Mesenchymal stem cell (in vitro differentiated cells and primary cell): ENCODE measurements around the gene TIMP2. TPM values are rescaled to one million over a fixed set of nuclear protein-coding genes. Genes with fewer than 3 reads are reported as not detected.

Experiments used
- DNase-seq: peaks from one replicate; pipeline ENCODE4 v3.0.0-alpha.2; 2013
- H2AFZ ChIP-seq: one replicate; pipeline ENCODE4 v1.6.1; 2013; ENCODE audit warnings: low read depth, mild to moderate bottlenecking, control low read depth, inconsistent platforms, low read length, moderate library complexity
- H2AK5ac ChIP-seq: 2 replicates; pipeline ENCODE4 v1.6.1; 2013; ENCODE audit warnings: low read length, moderate library complexity, mild to moderate bottlenecking, inconsistent platforms; ENCODE audit not compliant: severe bottlenecking
- H2BK120ac ChIP-seq: one replicate; pipeline ENCODE4 v1.6.1; 2013; ENCODE audit warnings: low read depth, mild to moderate bottlenecking, inconsistent platforms, low read length, moderate library complexity
- H2BK12ac ChIP-seq, 2 experiments: one replicate each; pipeline ENCODE4 v1.6.1; 2013; ENCODE audit warnings: inconsistent platforms in 2 of 2, low read length in 2 of 2, mild to moderate bottlenecking in 2 of 2, moderate library complexity in 2 of 2, control low read depth in 1 of 2
- H2BK15ac ChIP-seq: one replicate; pipeline ENCODE4 v1.6.1; 2013; ENCODE audit warnings: mild to moderate bottlenecking, low read depth, inconsistent platforms; ENCODE audit not compliant: poor library complexity, severe bottlenecking
- H2BK5ac ChIP-seq: 2 replicates; pipeline ENCODE4 v1.6.1; 2013; ENCODE audit warnings: low read depth, mild to moderate bottlenecking, low read length, control low read depth, inconsistent platforms; ENCODE audit not compliant: poor library complexity, severe bottlenecking
- H3K14ac ChIP-seq, 2 experiments: one replicate each; pipeline ENCODE4 v1.6.1; 2013; ENCODE audit warnings: inconsistent platforms in 2 of 2, low read length in 2 of 2, control low read depth in 1 of 2, mild to moderate bottlenecking in 1 of 2, moderate library complexity in 1 of 2
- H3K18ac ChIP-seq, 2 experiments: one replicate each; pipeline ENCODE4 v1.6.1; 2013; ENCODE audit warnings: inconsistent platforms in 2 of 2, low read length in 2 of 2, control low read depth in 1 of 2, low read depth in 1 of 2, mild to moderate bottlenecking in 1 of 2
- H3K23ac ChIP-seq, 2 experiments: one replicate each; pipeline ENCODE4 v1.6.1; 2013; ENCODE audit warnings: inconsistent platforms in 2 of 2, low read length in 2 of 2, mild to moderate bottlenecking in 2 of 2, moderate library complexity in 2 of 2, control low read depth in 1 of 2
- H3K27ac ChIP-seq: 2 replicates; pipeline ENCODE4 v1.5.1; 2013; ENCODE audit warnings: mild to moderate bottlenecking, moderate library complexity, low read length, control low read depth, inconsistent platforms; ENCODE audit not compliant: poor library complexity, severe bottlenecking
- H3K27me3 ChIP-seq, 2 experiments: 2 replicates each; pipeline versions ENCODE4 v1.6.1 to v1.7.0; 2013; ENCODE audit warnings: low read length in 2 of 2, mild to moderate bottlenecking in 2 of 2, moderate library complexity in 2 of 2, control low read depth in 1 of 2, inconsistent platforms in 1 of 2; ENCODE audit not compliant: control insufficient read depth in 1 of 2, insufficient read depth in 1 of 2
- H3K36me3 ChIP-seq, 2 experiments: 2 replicates each; pipeline versions ENCODE4 v1.6.1 to v1.7.0; 2013; ENCODE audit warnings: low read length in 2 of 2, control low read depth in 1 of 2, inconsistent platforms in 1 of 2, low read depth in 1 of 2, mild to moderate bottlenecking in 1 of 2; ENCODE audit not compliant: insufficient read depth in 2 of 2, control insufficient read depth in 1 of 2
- H3K4ac ChIP-seq, 2 experiments: one replicate each; pipeline ENCODE4 v1.6.1; 2013; ENCODE audit warnings: inconsistent platforms in 2 of 2, low read length in 2 of 2, mild to moderate bottlenecking in 2 of 2, moderate library complexity in 2 of 2, control low read depth in 1 of 2, low read depth in 1 of 2
- H3K4me1 ChIP-seq: 2 replicates; pipeline ENCODE4 v1.6.1; 2013; ENCODE audit warnings: low read depth, low read length, control low read depth; ENCODE audit not compliant: control insufficient read depth, insufficient read depth
- H3K4me2 ChIP-seq: 2 replicates; pipeline ENCODE4 v1.6.1; 2013; ENCODE audit warnings: low read length, mild to moderate bottlenecking, inconsistent platforms; ENCODE audit not compliant: poor library complexity, severe bottlenecking
- H3K4me3 ChIP-seq, 2 experiments: 2 replicates each; pipeline versions ENCODE4 v1.5.1 to v1.7.0; 2013; ENCODE audit warnings: low read length in 2 of 2, mild to moderate bottlenecking in 2 of 2, control low read depth in 1 of 2, low read depth in 1 of 2; ENCODE audit not compliant: insufficient read depth in 1 of 2
- H3K79me1 ChIP-seq: replicated peaks from 2 replicates; pipeline ENCODE4 v1.6.1; 2013; ENCODE audit warnings: mild to moderate bottlenecking, control low read depth, low read length, inconsistent platforms; ENCODE audit not compliant: poor library complexity, severe bottlenecking
- H3K9ac ChIP-seq: 2 replicates; pipeline ENCODE4 v1.7.0; 2013; ENCODE audit warnings: mild to moderate bottlenecking, low read length, moderate library complexity
- H3K9me3 ChIP-seq: 2 replicates; pipeline ENCODE4 v1.7.0; 2013; ENCODE audit warnings: mild to moderate bottlenecking, low read length; ENCODE audit not compliant: control insufficient read depth
- H4K8ac ChIP-seq: one replicate; pipeline ENCODE4 v1.6.1; 2013; ENCODE audit warnings: inconsistent platforms, mild to moderate bottlenecking, low read length, moderate library complexity
- H4K91ac ChIP-seq: one replicate; pipeline ENCODE4 v1.6.1; 2013; ENCODE audit warnings: mild to moderate bottlenecking, low read length, inconsistent platforms
- WGBS: methylation state at CpG from one replicate; pipeline ENCODE4 v1.1.7; 2013; ENCODE audit warnings: mixed read lengths; 5-methylcytosine and 5-hydroxymethylcytosine counted together
- polyA plus RNA-seq, 2 experiments: library from polyadenylated mRNA; stranded (reverse); fragments of 200-250 nt; gene quantifications; one replicate each; pipeline ENCODE4 v1.2.3, GENCODE V29; 2013

Gene TIMP2, protein sequence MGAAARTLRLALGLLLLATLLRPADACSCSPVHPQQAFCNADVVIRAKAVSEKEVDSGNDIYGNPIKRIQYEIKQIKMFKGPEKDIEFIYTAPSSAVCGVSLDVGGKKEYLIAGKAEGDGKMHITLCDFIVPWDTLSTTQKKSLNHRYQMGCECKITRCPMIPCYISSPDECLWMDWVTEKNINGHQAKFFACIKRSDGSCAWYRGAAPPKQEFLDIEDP
- polyA plus RNA-seq (2013, experiment 1 of 2): 391 TPM
- 397 TPM for polyA plus RNA-seq (2013, experiment 2 of 2)

DNA sequence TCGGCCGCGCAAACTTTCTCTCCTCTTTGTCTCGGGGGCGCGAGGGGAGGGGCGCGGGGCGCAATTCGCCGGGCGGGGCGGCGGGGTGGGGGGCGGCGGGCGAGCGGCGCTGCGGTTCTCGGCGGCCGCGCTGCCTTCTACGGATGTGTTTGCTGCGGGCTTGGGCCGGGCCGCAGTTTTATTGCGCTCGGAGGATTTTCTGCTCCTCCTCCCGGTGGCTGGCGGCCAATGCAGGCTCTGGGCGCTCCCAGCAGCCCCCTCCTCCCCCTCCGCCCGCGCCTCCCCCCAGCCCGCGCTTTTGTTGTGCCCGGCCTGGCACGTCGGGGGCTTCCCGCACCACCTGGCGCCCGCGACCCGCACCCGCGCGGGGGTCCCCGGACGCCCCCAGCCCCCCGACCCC, at the start of gene TIMP2:
TSS of gene TIMP2 (minus strand) at position 154 of the 400 bp plus-strand sequence. CDS start 299 bp downstream, outside the sequence.
- peaks cover 38% of the 10 kb centered on the region for H3K4me1 ChIP-seq
- peak within 1 kb of the TSS; percentile 91 for H4K91ac ChIP-seq
- peak within 1 kb of the TSS; percentile 91 for H3K4me2 ChIP-seq
- H2AFZ ChIP-seq: peak within 1 kb of the TSS; percentile 90
- H2BK15ac ChIP-seq: peak within 1 kb of the TSS; percentile 15
- H3K4me3 ChIP-seq: peak within 1 kb of the TSS; percentile 77 to 98
- no peaks in the 10 kb centered on the region for H3K27me3 ChIP-seq
- H4K8ac ChIP-seq: peak within 1 kb of the TSS; percentile 63
- H2AK5ac ChIP-seq: peak within 1 kb of the TSS; percentile 54
- peak within 1 kb of the TSS; percentile 57 for H2BK5ac ChIP-seq
- H3K14ac ChIP-seq: peak within 1 kb of the TSS in 1 of 2 experiments; percentile 96
- peak within 1 kb of the TSS; percentile 66 to 74 for H3K4ac ChIP-seq
- peak within 1 kb of the TSS; percentile 95 for H3K9ac ChIP-seq
- peak; percentile 86 for DNase-seq
- peak within 1 kb of the TSS; percentile 81 for H2BK120ac ChIP-seq
- WGBS: under 1% methylated on average over 29 of the region's 52 CpGs
- no peaks in the 10 kb centered on the region for H3K79me1 ChIP-seq
- H2BK12ac ChIP-seq: peak within 1 kb of the TSS in 1 of 2 experiments; percentile 95
- peaks cover 7 to 10% of the 10 kb centered on the region in 2 experiments for H3K36me3 ChIP-seq
- peak within 1 kb of the TSS in 1 of 2 experiments; percentile 86 for H3K23ac ChIP-seq
- H3K27ac ChIP-seq: peak within 1 kb of the TSS; percentile 53
- no peaks in the 10 kb centered on the region for H3K9me3 ChIP-seq
- peak within 1 kb of the TSS; percentile 69 to 91 for H3K18ac ChIP-seq

DNA sequence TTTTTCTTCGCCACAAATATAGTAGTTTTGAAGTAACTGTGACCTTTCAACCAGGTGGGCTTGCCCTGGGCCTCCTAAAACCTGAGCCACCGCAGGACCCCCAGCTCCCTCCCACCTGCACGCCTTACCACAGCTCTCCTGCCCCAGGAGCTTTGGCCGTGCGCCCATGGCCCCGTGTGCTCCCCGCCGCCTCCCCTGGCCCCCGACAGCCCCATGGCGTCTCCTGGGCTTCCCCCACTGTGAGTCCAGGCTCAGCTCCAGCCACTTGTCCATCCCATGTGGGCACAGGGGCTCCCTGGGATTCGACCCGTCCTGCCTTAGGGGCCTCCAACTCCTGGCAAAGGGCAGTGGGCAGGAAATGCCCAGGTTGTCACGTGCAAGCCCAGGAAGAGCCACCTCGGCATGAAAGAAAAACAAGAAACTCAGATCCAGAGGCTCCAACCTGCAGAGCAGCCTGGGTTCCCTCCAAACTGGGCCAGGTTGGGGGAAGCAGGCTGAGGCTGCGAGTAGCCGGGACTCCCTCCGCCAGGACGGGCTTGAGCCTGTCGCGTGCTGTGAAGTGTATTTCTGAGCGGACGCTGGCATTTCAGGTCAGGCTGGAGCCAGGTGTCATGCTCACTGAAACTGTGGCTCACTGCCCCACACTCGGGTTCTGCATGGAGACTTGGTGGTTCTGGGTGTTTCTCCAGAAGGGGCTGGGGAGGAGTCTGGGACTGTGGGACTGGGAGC, 48.8 kb upstream of the TIMP2 start:
- peak overlapping the region; percentile 54 for H3K9ac ChIP-seq
- H3K27me3 ChIP-seq: no peaks in the 10 kb centered on the region
- no peak overlapping the region for H2BK5ac ChIP-seq
- 94% methylated on average over 23 of the region's 23 CpGs for WGBS
- no peak for DNase-seq
- H2BK15ac ChIP-seq: no peak overlapping the region
- H3K36me3 ChIP-seq: peaks cover 58 to 79% of the 10 kb centered on the region in 2 experiments
- H3K79me1 ChIP-seq: peaks cover 41% of the 10 kb centered on the region
- no peak overlapping the region for H3K23ac ChIP-seq
- no peak overlapping the region for H3K4me2 ChIP-seq
- no peak overlapping the region for H4K91ac ChIP-seq
- no peak overlapping the region for H2BK120ac ChIP-seq
- H2AFZ ChIP-seq: no peak overlapping the region
- no peaks in the 10 kb centered on the region for H3K9me3 ChIP-seq
- no peak overlapping the region for H2AK5ac ChIP-seq
- no peak overlapping the region for H3K27ac ChIP-seq
- no peak overlapping the region for H3K4ac ChIP-seq
- no peak overlapping the region for H4K8ac ChIP-seq
- H2BK12ac ChIP-seq: no peak overlapping the region
- H3K4me3 ChIP-seq: no peak overlapping the region
- no peak overlapping the region for H3K18ac ChIP-seq
- no peak overlapping the region for H3K14ac ChIP-seq
- H3K4me1 ChIP-seq: peaks cover 61% of the 10 kb centered on the region

DNA sequence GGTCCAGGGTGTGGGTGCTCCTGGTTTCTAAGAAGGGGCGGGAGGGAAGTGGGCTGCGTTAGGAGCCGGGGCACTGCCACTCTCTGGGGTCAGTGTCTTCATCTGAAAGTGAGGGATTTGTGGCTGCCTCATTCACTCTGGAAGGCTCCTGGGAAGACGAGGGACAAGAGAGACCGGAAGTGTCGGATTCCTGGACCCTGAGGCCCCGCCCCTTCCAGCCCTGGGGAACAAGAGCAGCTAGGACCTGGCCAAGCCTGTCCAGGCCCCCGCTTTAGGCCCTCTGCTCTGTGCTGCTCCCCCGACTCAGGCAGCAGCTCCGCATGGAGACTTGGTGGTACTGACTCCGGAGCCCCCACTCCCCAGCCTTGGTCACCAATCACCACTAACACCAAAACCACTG, 48.0 kb upstream of the TIMP2 start:
- H3K18ac ChIP-seq: no peak overlapping the region
- H2AK5ac ChIP-seq: no peak overlapping the region
- peaks cover 54% of the 10 kb centered on the region for H3K4me1 ChIP-seq
- no peak overlapping the region for H2BK15ac ChIP-seq
- H3K4me2 ChIP-seq: no peak overlapping the region
- peaks cover 65 to 82% of the 10 kb centered on the region in 2 experiments for H3K36me3 ChIP-seq
- H4K8ac ChIP-seq: peak overlapping the region; percentile 46
- H2BK12ac ChIP-seq: no peak overlapping the region
- H3K9me3 ChIP-seq: no peaks in the 10 kb centered on the region
- no peak overlapping the region for H2BK5ac ChIP-seq
- no peak overlapping the region for H4K91ac ChIP-seq
- H2BK120ac ChIP-seq: no peak overlapping the region
- H3K9ac ChIP-seq: no peak overlapping the region
- no peak overlapping the region for H3K23ac ChIP-seq
- H3K79me1 ChIP-seq: peaks cover 42% of the 10 kb centered on the region
- DNase-seq: no peak
- no peaks in the 10 kb centered on the region for H3K27me3 ChIP-seq
- H3K4ac ChIP-seq: no peak overlapping the region
- no peak overlapping the region for H3K27ac ChIP-seq
- no peak overlapping the region for H2AFZ ChIP-seq
- no peak overlapping the region for H3K14ac ChIP-seq
- H3K4me3 ChIP-seq: no peak overlapping the region
- 81% methylated on average over 11 of the region's 11 CpGs for WGBS

DNA sequence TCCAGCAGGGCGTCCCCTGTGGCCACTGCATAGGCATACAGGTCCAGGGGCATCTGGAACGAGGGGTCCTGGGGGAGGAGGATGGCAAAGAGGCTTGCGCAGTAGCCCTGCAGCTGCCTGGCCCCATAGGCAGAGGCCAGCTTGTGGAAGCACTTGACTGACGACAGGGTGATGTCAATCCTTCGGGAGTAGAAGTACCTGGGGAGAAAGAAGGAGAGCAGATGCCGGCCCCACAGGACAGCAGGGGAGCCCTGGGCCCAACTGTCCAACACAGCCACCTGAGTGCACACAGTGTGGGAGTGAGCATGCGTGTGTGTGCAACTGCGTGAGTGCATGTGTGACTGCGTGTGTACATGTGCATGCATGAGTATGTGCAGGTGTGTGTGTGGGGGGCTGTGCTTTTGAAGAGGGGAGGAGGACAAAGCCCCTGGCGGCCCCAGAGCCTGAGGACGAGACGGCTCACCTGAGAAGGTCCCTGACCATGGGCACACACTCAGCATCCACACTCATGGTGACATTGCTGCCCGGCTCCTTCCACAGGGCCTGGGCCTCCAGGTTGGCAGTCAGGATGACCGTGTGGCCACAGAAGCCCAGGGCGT, 47.4 kb upstream of the TIMP2 start:
- Histone ChIP-seq H3K9me3 (no peaks in the 10 kb centered on the region), H3K79me1 (peaks cover 43% of the 10 kb centered on the region), H2AK5ac (no peak overlapping the region), H2AFZ (no peak overlapping the region), H3K4ac (no peak overlapping the region), H2BK120ac (no peak overlapping the region), H2BK12ac (no peak overlapping the region), H2BK5ac (no peak overlapping the region), H4K8ac (no peak overlapping the region), H3K27ac (no peak overlapping the region), H3K9ac (no peak overlapping the region), H3K4me1 (peaks cover 48% of the 10 kb centered on the region), H3K4me3 (no peak overlapping the region), H3K27me3 (no peaks in the 10 kb centered on the region), H3K36me3 (peaks cover 70 to 85% of the 10 kb centered on the region in 2 experiments), H2BK15ac (no peak overlapping the region), H4K91ac (no peak overlapping the region), H3K23ac (no peak overlapping the region), H3K4me2 (no peak overlapping the region), H3K14ac (no peak overlapping the region), H3K18ac (no peak overlapping the region)
- DNase-seq: no peak
- 95% methylated on average over 15 of the region's 15 CpGs for WGBS
